ENCODE measurements around the gene RNF157. TPM values are rescaled to one million over a fixed set of nuclear protein-coding genes. Genes with fewer than 3 reads are reported as not detected.

The RNF157 gene
- total and polyA plus RNA-seq, 2 of the 13 experiments (the other 11 are each of a cell fraction or from before 2014, with no cell fraction given) = 0.44 to 1.5 TPM

- TF ChIP-seq THAP8 (CRISPR knock-in tag; IDR thresholded peaks at IDR 0.05; ENCODE audit: borderline replicate concordance) (no peak), ZFX (CRISPR knock-in tag; IDR thresholded peaks at IDR 0.05; ENCODE audit: low read depth) (peak; percentile 46), TRIM22 (IDR thresholded peaks at IDR 0.05) (no peak), ZNF142 (CRISPR knock-in tag; IDR thresholded peaks at IDR 0.05) (no peak), KDM5A (IDR thresholded peaks at IDR 0.05; ENCODE audit: borderline replicate concordance, low read length) (no peak; the same call in 1 of the 2 replicates), SCMH1 (CRISPR knock-in tag; IDR thresholded peaks at IDR 0.05; ENCODE audit: borderline replicate concordance) (no peak), KDM2A (CRISPR knock-in tag; IDR thresholded peaks at IDR 0.05; ENCODE audit: borderline replicate concordance, low read depth) (peak; percentile 63; the same call in 1 of the 2 replicates), PHF20 (CRISPR knock-in tag; IDR thresholded peaks at IDR 0.05) (no peak; the same call in 1 of the 2 replicates), HMGXB3 (CRISPR knock-in tag; IDR thresholded peaks at IDR 0.05; ENCODE audit: borderline replicate concordance) (no peak), SMYD3 (CRISPR knock-in tag; IDR thresholded peaks at IDR 0.05) (no peak), TOPORS (CRISPR knock-in tag; IDR thresholded peaks at IDR 0.05) (no peak), AKAP8 (CRISPR knock-in tag; IDR thresholded peaks at IDR 0.05) (0 out of 2 replicates have a peak, but pooled peaks have one; percentile 61), RFX5 (IDR thresholded peaks at IDR 0.05; ENCODE audit: low read depth, low read length) (peak; percentile 90), NR2F6 (IDR thresholded peaks at IDR 0.05) (no peak), NR2F6 (CRISPR knock-in tag; IDR thresholded peaks at IDR 0.05) (no peak)
Measured at GRCh38 chr17:76265624-76266243, 25.4 kb upstream of the RNF157 start (continued).
